Brain microvascular endothelial cell (primary cell): ENCODE results near the gene NDUFC2.

ENCODE experiments used
- DNase-seq: peaks from one replicate; pipeline ENCODE4 v3.0.0-alpha.2; 2020
- H3K27ac ChIP-seq: fragments of 250-450 bp; sonication (Bioruptor Pico); 2 replicates; pipeline ENCODE4 v1.5.1; 2020; ENCODE audit warnings: mild to moderate bottlenecking, moderate library complexity
- H3K27me3 ChIP-seq: fragments of 250-450 bp; sonication (Bioruptor Pico); replicated peaks from 2 replicates; pipeline ENCODE4 v1.5.1; 2020; ENCODE audit warnings: mild to moderate bottlenecking
- H3K36me3 ChIP-seq: fragments of 250-450 bp; sonication (Bioruptor Pico); replicated peaks from 2 replicates; pipeline ENCODE4 v1.5.1; 2020; ENCODE audit warnings: mild to moderate bottlenecking
- H3K4me3 ChIP-seq: 2 replicates; pipeline ENCODE4 v1.5.1; 2011; ENCODE audit warnings: low read depth, mild to moderate bottlenecking, control low read depth, low read length, moderate library complexity
- in situ Hi-C: cut with HindIII; loops from 2 replicates; pipeline ENCODE4 v1.10.0; 2017; ENCODE audit warnings: low sequenced_read_pairs, low pct_ligation_motif_present
- TF ChIP-seq, protein P1 (sequence below): IDR thresholded peaks from 2 replicates; pipeline ENCODE4 v1.5.1; 2011; ENCODE audit warnings: low read depth, mild to moderate bottlenecking, moderate library complexity, low read length, control low read depth, inconsistent platforms; ENCODE audit errors: missing control alignments

Gene NDUFC2

DNA sequence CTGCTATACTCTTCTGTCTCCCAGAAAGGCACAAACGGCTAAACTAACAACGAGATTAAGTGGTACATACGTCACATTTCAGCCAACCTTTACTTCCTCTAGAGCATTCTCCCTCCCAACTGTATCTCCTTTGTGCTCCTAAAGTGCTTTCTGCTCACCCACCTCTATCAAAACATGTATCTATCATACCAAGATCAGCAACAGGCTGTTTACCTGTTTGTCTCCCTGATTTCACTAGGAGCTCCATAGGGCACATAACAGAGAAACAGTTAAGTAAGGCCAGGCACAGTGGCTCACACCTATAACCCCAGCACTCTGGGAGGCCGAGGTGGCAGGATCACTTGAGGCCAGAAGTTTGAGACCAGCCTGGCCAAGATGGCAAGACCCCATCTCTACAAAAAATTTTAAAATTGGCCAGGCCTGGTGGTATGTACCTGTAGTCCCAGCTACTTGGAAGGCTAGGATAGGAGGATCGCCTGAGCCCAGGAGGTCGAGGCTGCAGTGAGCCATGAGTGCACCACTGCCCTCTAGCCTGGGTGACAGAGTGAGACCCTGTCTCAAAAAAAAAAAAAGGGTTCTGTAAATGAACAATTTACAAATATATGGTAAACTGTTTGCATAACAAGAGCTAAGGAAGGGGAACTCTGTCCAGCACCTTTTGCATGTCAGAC, 2.8 kb downstream of the NDUFC2 start:
- H3K4me3 ChIP-seq: no peak overlapping the region
- in situ Hi-C loops: no loop called here
- DNase-seq: no peak
- TF ChIP-seq, protein P1, sequence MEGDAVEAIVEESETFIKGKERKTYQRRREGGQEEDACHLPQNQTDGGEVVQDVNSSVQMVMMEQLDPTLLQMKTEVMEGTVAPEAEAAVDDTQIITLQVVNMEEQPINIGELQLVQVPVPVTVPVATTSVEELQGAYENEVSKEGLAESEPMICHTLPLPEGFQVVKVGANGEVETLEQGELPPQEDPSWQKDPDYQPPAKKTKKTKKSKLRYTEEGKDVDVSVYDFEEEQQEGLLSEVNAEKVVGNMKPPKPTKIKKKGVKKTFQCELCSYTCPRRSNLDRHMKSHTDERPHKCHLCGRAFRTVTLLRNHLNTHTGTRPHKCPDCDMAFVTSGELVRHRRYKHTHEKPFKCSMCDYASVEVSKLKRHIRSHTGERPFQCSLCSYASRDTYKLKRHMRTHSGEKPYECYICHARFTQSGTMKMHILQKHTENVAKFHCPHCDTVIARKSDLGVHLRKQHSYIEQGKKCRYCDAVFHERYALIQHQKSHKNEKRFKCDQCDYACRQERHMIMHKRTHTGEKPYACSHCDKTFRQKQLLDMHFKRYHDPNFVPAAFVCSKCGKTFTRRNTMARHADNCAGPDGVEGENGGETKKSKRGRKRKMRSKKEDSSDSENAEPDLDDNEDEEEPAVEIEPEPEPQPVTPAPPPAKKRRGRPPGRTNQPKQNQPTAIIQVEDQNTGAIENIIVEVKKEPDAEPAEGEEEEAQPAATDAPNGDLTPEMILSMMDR: no peak
- no peaks in the 10 kb centered on the region for H3K27me3 ChIP-seq
- no peaks in the 10 kb centered on the region for H3K36me3 ChIP-seq
- no peak overlapping the region for H3K27ac ChIP-seq

- DNase-seq: no peak
- Histone ChIP-seq H3K4me3 (no peak overlapping the region), H3K36me3 (peaks cover 13% of the 10 kb centered on the region), H3K27ac (no peak overlapping the region), H3K27me3 (no peaks in the 10 kb centered on the region)
- in situ Hi-C loops: no loop called here
- TF ChIP-seq, protein P1: no peak
Observed at GRCh38 chr11:78074756-78075155, 4.9 kb downstream of the NDUFC2 start.

DNA sequence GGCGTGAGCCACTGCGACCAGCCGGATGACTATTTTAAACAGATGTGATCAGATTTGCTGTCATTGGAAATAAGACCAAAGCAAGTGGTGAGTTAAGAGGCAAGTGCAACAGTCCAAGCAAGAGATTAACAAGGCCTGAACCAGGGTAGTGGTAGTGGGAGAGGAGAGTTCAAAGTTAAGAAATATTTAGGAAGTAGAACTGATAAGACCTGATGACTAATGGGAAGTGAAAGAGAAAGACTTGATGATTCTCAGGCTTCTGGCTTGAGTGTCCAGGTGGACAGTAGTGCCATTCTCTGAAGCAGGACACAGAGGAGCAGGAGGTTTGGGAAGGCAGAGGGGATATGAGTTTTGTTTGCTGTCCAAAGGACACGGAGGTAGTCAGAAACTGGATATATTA, 7.2 kb downstream of the NDUFC2 start:
- no peak overlapping the region for H3K27ac ChIP-seq
- DNase-seq: no peak
- TF ChIP-seq, protein P1: no peak
- H3K4me3 ChIP-seq: no peak overlapping the region
- in situ Hi-C loops: no loop called here
- peaks cover 26% of the 10 kb centered on the region for H3K36me3 ChIP-seq
- H3K27me3 ChIP-seq: no peaks in the 10 kb centered on the region

- no peak for DNase-seq
- no peak overlapping the region for H3K27ac ChIP-seq
- in situ Hi-C loops: no loop called here
- H3K36me3 ChIP-seq: peaks cover 28% of the 10 kb centered on the region
- TF ChIP-seq, protein P1: no peak
- H3K4me3 ChIP-seq: no peak overlapping the region
- H3K27me3 ChIP-seq: no peaks in the 10 kb centered on the region
Observed at GRCh38 chr11:78071717-78072116, 7.9 kb downstream of the NDUFC2 start.

- no peak overlapping the region for H3K4me3 ChIP-seq
- no peak for DNase-seq
- in situ Hi-C loops: no loop called here
- TF ChIP-seq, protein P1: no peak
- H3K27me3 ChIP-seq: no peaks in the 10 kb centered on the region
- H3K27ac ChIP-seq: no peak overlapping the region
- H3K36me3 ChIP-seq: peaks cover 28% of the 10 kb centered on the region
Observed at GRCh38 chr11:78070621-78071020, 9.0 kb downstream of the NDUFC2 start.

GRCh38 chr11:78069465-78069864, 10.2 kb downstream of the NDUFC2 start:
- peaks cover 28% of the 10 kb centered on the region for H3K36me3 ChIP-seq
- in situ Hi-C loops: no loop called here
- H3K4me3 ChIP-seq: no peak overlapping the region
- H3K27me3 ChIP-seq: no peaks in the 10 kb centered on the region
- no peak overlapping the region for H3K27ac ChIP-seq
- TF ChIP-seq, protein P1: no peak
- DNase-seq: no peak
